ENCODE data around the gene SCGB1A1.
"Not testable (repeated sequence)": the region's sequence is repeated elsewhere in the genome, so short reads cannot be mapped to it uniquely, and the experiment has no call there.

The SCGB1A1 gene

GRCh38 chr11:62435846-62436660 lies 17.2 kb downstream of the SCGB1A1 start:
- DNase-seq (ENCODE audit: low spot score in 2 of 2), result no peak

GRCh38 chr11:62437616-62438015 lies 18.8 kb downstream of the SCGB1A1 start:
- no peak overlapping the region for H3K4me3 ChIP-seq
- no peaks in the 10 kb centered on the region; the same call in 1 of the 2 replicates for H3K4me1 ChIP-seq
- no peaks in the 10 kb centered on the region for H3K9me3 ChIP-seq
- H3K36me3 ChIP-seq (replicated peaks), result no peaks in the 10 kb centered on the region
- in situ Hi-C loops (cut with MboI; ENCODE audit: low sequenced_read_pairs), result no loop called here
- no peaks in the 10 kb centered on the region for H3K27me3 ChIP-seq (ENCODE audit: low read depth)
- DNase-seq (ENCODE audit: low spot score in 2 of 2), result no peak

More at GRCh38 chr11:62435846-62436660, 17.2 kb downstream of the SCGB1A1 start:
- H3K4me3 ChIP-seq, result no peak overlapping the region
- no peaks in the 10 kb centered on the region for H3K27me3 ChIP-seq (ENCODE audit: low read depth)
- no peaks in the 10 kb centered on the region for H3K9me3 ChIP-seq
- in situ Hi-C loops (cut with MboI; ENCODE audit: low sequenced_read_pairs), result no loop called here
- no peaks in the 10 kb centered on the region for H3K36me3 ChIP-seq (replicated peaks)
- no peaks in the 10 kb centered on the region; the same call in 1 of the 2 replicates for H3K4me1 ChIP-seq

- no peak for DNase-seq (ENCODE audit: low spot score in 2 of 2)
- Histone ChIP-seq H3K36me3 (replicated peaks) (no peaks in the 10 kb centered on the region), H3K27me3 (ENCODE audit: low read depth) (no peaks in the 10 kb centered on the region), H3K9me3 (no peaks in the 10 kb centered on the region), H3K4me1 (no peaks in the 10 kb centered on the region; the same call in 1 of the 2 replicates), H3K4me3 (no peak overlapping the region)
- in situ Hi-C loops (cut with MboI; ENCODE audit: low sequenced_read_pairs), result no loop called here
These were observed 19.8 kb downstream of the SCGB1A1 start for GRCh38 chr11:62438641-62439040.

- Histone ChIP-seq H3K27me3 (ENCODE audit: low read depth) (no peaks in the 10 kb centered on the region), H3K9me3 (no peaks in the 10 kb centered on the region), H3K4me1 (no peaks in the 10 kb centered on the region), H3K4me3 (no peak overlapping the region), H3K36me3 (replicated peaks) (no peaks in the 10 kb centered on the region)
- no peak for DNase-seq (ENCODE audit: low spot score in 2 of 2)
- in situ Hi-C loops (cut with MboI; ENCODE audit: low sequenced_read_pairs), result no loop called here
These were observed 21.2 kb downstream of the SCGB1A1 start for GRCh38 chr11:62439785-62440602.

- Histone ChIP-seq H3K36me3 (replicated peaks) (no peaks in the 10 kb centered on the region), H3K4me1 (no peaks in the 10 kb centered on the region), H3K27me3 (ENCODE audit: low read depth) (no peaks in the 10 kb centered on the region; the same call in 1 of the 2 replicates), H3K9me3 (no peaks in the 10 kb centered on the region), H3K4me3 (no peak overlapping the region)
- in situ Hi-C loops (cut with MboI; ENCODE audit: low sequenced_read_pairs), result no loop called here
- no peak for DNase-seq (ENCODE audit: low spot score in 2 of 2)
These were observed 24.8 kb downstream of the SCGB1A1 start for GRCh38 chr11:62443390-62444235.

- Histone ChIP-seq H3K36me3 (replicated peaks) (no peaks in the 10 kb centered on the region), H3K27me3 (ENCODE audit: low read depth) (no peaks in the 10 kb centered on the region; the same call in 1 of the 2 replicates), H3K4me3 (no peak overlapping the region), H3K4me1 (no peaks in the 10 kb centered on the region), H3K9me3 (no peaks in the 10 kb centered on the region)
- in situ Hi-C loops (cut with MboI; ENCODE audit: low sequenced_read_pairs), result no loop called here
- no peak for DNase-seq (ENCODE audit: low spot score in 2 of 2)
These were observed 25.5 kb downstream of the SCGB1A1 start for GRCh38 chr11:62444236-62444833.

GRCh38 chr11:62444835-62445234 lies 26.0 kb downstream of the SCGB1A1 start:
- no peak for DNase-seq (ENCODE audit: low spot score in 2 of 2)
- H3K9me3 ChIP-seq, result no peaks in the 10 kb centered on the region
- in situ Hi-C loops (cut with MboI; ENCODE audit: low sequenced_read_pairs), result no loop called here
- no peak overlapping the region for H3K4me3 ChIP-seq
- H3K4me1 ChIP-seq, result no peaks in the 10 kb centered on the region
- H3K27me3 ChIP-seq (ENCODE audit: low read depth), result no peaks in the 10 kb centered on the region; the same call in 1 of the 2 replicates
- H3K36me3 ChIP-seq (replicated peaks), result no peaks in the 10 kb centered on the region

- no peak for DNase-seq (ENCODE audit: low spot score in 2 of 2)
- in situ Hi-C loops (cut with MboI; ENCODE audit: low sequenced_read_pairs), result no loop called here
These were observed 26.5 kb downstream of the SCGB1A1 start for GRCh38 chr11:62445314-62445740.

GRCh38 chr11:62446091-62446490 lies 27.3 kb downstream of the SCGB1A1 start:
- no peaks in the 10 kb centered on the region for H3K36me3 ChIP-seq (replicated peaks)
- in situ Hi-C loops (cut with MboI; ENCODE audit: low sequenced_read_pairs), result no loop called here
- DNase-seq (ENCODE audit: low spot score in 2 of 2), result no peak
- no peaks in the 10 kb centered on the region for H3K9me3 ChIP-seq
- H3K4me3 ChIP-seq, result no peak overlapping the region
- no peaks in the 10 kb centered on the region for H3K4me1 ChIP-seq
- no peaks in the 10 kb centered on the region; the same call in 1 of the 2 replicates for H3K27me3 ChIP-seq (ENCODE audit: low read depth)

More at GRCh38 chr11:62445314-62445740, 26.5 kb downstream of the SCGB1A1 start:
- H3K9me3 ChIP-seq, result no peaks in the 10 kb centered on the region
- H3K27me3 ChIP-seq (ENCODE audit: low read depth), result no peaks in the 10 kb centered on the region; the same call in 1 of the 2 replicates
- H3K4me1 ChIP-seq, result no peaks in the 10 kb centered on the region
- H3K4me3 ChIP-seq, result no peak overlapping the region
- no peaks in the 10 kb centered on the region for H3K36me3 ChIP-seq (replicated peaks)

- H3K4me1 ChIP-seq, result no peaks in the 10 kb centered on the region
- DNase-seq (ENCODE audit: low spot score in 2 of 2), result no peak
- H3K36me3 ChIP-seq (replicated peaks), result no peaks in the 10 kb centered on the region
- H3K9me3 ChIP-seq, result no peaks in the 10 kb centered on the region
- in situ Hi-C loops (cut with MboI; ENCODE audit: low sequenced_read_pairs), result no loop called here
- no peak overlapping the region for H3K4me3 ChIP-seq
- H3K27me3 ChIP-seq (ENCODE audit: low read depth), result no peaks in the 10 kb centered on the region; the same call in 1 of the 2 replicates
These were observed 30.6 kb downstream of the SCGB1A1 start for GRCh38 chr11:62449451-62449851.

- H3K9me3 ChIP-seq; H3K36me3 ChIP-seq (replicated peaks); in situ Hi-C loops (cut with MboI; ENCODE audit: low sequenced_read_pairs); H3K27me3 ChIP-seq (ENCODE audit: low read depth); H3K4me1 ChIP-seq; H3K4me3 ChIP-seq; DNase-seq (ENCODE audit: low spot score in 2 of 2): not testable (repeated sequence)
These were observed 31.1 kb downstream of the SCGB1A1 start for GRCh38 chr11:62449912-62450311.

GRCh38 chr11:62450543-62451240 lies 31.9 kb downstream of the SCGB1A1 start:
- H3K4me1 ChIP-seq, result no peaks in the 10 kb centered on the region
- in situ Hi-C loops (cut with MboI; ENCODE audit: low sequenced_read_pairs), result no loop called here
- no peaks in the 10 kb centered on the region for H3K36me3 ChIP-seq (replicated peaks)
- no peaks in the 10 kb centered on the region; the same call in 1 of the 2 replicates for H3K27me3 ChIP-seq (ENCODE audit: low read depth)
- no peaks in the 10 kb centered on the region for H3K9me3 ChIP-seq
- DNase-seq (ENCODE audit: low spot score in 2 of 2), result no peak
- no peak overlapping the region for H3K4me3 ChIP-seq

All from HAP-1 (cell line).